Measurements from ENCODE around the gene FBXW11.
"Not testable (repeated sequence)": the region's sequence is repeated elsewhere in the genome, so short reads cannot be mapped to it uniquely, and the experiment has no call there.

The FBXW11 gene

GRCh38 chr5:171954721-171955120 lies 51.7 kb downstream of the FBXW11 start:
- no peak for DNase-seq (ENCODE audit: low read depth, low spot score)

- DNase-seq (ENCODE audit: low read depth, low spot score) = no peak
These were observed 52.4 kb downstream of the FBXW11 start for GRCh38 chr5:171953860-171954701.

- no peak for DNase-seq (ENCODE audit: low read depth, low spot score)
These were observed 54.4 kb downstream of the FBXW11 start for GRCh38 chr5:171952021-171952420.

- no peak for DNase-seq (ENCODE audit: low read depth, low spot score)
These were observed 55.2 kb downstream of the FBXW11 start for GRCh38 chr5:171951218-171951617.

- no peak for DNase-seq (ENCODE audit: low read depth, low spot score)
These were observed 60.2 kb downstream of the FBXW11 start for GRCh38 chr5:171946000-171946781.

- no peak for DNase-seq (ENCODE audit: low read depth, low spot score)
These were observed 61.0 kb downstream of the FBXW11 start for GRCh38 chr5:171945476-171945875.

- no peak for DNase-seq (ENCODE audit: low read depth, low spot score)
These were observed 61.4 kb downstream of the FBXW11 start for GRCh38 chr5:171945066-171945465.

GRCh38 chr5:171942112-171942516 lies 64.3 kb downstream of the FBXW11 start:
- not testable (repeated sequence) for DNase-seq (ENCODE audit: low read depth, low spot score)

- not testable (repeated sequence) for DNase-seq (ENCODE audit: low read depth, low spot score)
These were observed 64.8 kb downstream of the FBXW11 start for GRCh38 chr5:171941675-171942074.

GRCh38 chr5:171941275-171941674 lies 65.2 kb downstream of the FBXW11 start:
- not testable (repeated sequence) for DNase-seq (ENCODE audit: low read depth, low spot score)

GRCh38 chr5:171939951-171940350 lies 66.5 kb downstream of the FBXW11 start:
- no peak for DNase-seq (ENCODE audit: low read depth, low spot score)

GRCh38 chr5:171938358-171938757 lies 68.1 kb downstream of the FBXW11 start:
- no peak for DNase-seq (ENCODE audit: low read depth, low spot score)

- no peak for DNase-seq (ENCODE audit: low read depth, low spot score)
These were observed 69.1 kb downstream of the FBXW11 start for GRCh38 chr5:171937351-171937750.

GRCh38 chr5:171934586-171934985 lies 71.9 kb downstream of the FBXW11 start:
- no peak for DNase-seq (ENCODE audit: low read depth, low spot score)

GRCh38 chr5:171931163-171931562 lies 75.3 kb downstream of the FBXW11 start:
- no peak for DNase-seq (ENCODE audit: low read depth, low spot score)

- no peak for DNase-seq (ENCODE audit: low read depth, low spot score)
These were observed 79.0 kb downstream of the FBXW11 start for GRCh38 chr5:171927345-171927941.

- DNase-seq (ENCODE audit: low read depth, low spot score) = no peak
These were observed 80.1 kb downstream of the FBXW11 start for GRCh38 chr5:171926311-171926710.

GRCh38 chr5:171924493-171925122 lies 81.8 kb downstream of the FBXW11 start:
- no peak for DNase-seq (ENCODE audit: low read depth, low spot score)

- no peak for DNase-seq (ENCODE audit: low read depth, low spot score)
These were observed 85.6 kb downstream of the FBXW11 start for GRCh38 chr5:171920765-171921391.

- not testable (repeated sequence) for DNase-seq (ENCODE audit: low read depth, low spot score)
These were observed 90.7 kb downstream of the FBXW11 start for GRCh38 chr5:171915700-171916099.

- DNase-seq (ENCODE audit: low read depth, low spot score) = no peak
These were observed 91.6 kb downstream of the FBXW11 start for GRCh38 chr5:171914726-171915338.

All from activated CD4-positive, CD25-positive, alpha-beta regulatory T cell treated with anti-CD3 and anti-CD28 coated beads, Interleukin-2, amount 50 U/mL, for 16 hours (primary cell).